DMS 273 (cell line): ENCODE measurements around the gene GREM2.

Experiments
- DNase-seq: peaks from one replicate; lab custom pipeline; 2025; ENCODE audit not compliant: unreplicated experiment; lab: John Stamatoyannopoulos, UW

GREM2 gene

DNA sequence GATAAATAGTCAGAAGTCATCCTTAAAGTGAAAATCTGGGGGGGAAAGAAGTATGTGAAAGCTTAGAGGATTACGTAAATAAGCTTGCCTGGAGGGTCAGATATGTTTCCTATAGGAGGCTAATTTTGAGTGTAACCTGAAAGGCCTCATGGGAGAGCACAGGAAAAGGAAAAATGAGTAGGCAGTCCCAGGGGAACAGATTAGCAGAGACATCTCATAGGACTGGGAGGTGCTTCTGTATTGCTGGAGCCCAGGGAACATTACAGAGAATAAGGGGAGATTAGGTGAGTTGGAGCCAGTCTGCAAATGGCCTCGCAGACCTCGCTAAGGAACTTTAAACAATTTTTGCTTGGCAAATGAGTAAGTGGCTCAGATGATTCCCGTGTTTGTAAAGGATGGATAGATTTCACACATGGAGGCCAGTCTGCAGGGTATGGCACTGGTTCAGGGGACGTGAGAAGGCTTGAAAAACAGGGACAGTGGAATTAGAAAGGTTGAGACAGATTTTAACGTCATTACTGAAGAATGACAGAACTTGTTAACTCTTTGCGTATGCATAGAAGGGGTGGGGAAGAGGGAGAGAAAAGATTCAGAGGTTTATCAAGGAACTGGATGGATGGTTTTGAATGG lies 149.1 kb downstream of the GREM2 start:
- no peak for DNase-seq

DNA sequence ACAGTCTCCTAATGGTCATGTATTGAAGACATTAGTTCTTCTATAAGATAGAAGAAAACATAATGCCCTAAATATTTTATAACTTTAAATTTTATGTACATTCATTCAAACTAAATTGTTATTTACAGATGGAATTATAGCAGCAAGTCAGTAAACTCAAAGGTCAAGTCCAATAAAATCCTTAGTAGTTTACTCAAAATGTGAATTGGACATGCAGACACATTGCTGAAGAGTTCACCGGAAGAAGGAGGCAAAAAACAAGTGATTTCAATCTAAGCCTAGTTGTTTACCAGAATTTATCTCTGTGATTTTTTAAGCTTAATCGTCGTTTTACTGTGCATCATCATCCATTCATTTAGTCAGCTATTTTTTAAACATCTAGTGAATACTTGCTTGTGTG lies 149.7 kb downstream of the GREM2 start:
- no peak for DNase-seq

DNA sequence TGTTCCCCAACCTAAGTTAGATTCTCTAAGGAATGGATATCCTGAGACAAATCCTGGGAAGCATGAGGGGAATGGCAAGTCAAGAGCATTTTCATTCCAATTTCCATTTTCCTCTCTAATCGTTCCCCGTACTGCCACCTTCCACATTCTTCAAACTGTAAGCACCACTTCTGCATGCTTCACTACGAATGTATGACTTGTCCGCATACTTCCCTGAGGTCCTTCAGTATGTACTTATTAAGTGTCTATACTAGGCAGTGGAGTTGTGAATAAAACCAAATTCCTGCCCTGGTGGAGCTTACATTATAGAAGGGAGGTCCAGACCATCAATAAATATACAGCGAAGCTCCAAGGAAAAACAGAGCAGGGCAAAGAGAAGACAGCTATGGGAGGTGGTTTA lies 154.8 kb downstream of the GREM2 start:
- DNase-seq: no peak

DNA sequence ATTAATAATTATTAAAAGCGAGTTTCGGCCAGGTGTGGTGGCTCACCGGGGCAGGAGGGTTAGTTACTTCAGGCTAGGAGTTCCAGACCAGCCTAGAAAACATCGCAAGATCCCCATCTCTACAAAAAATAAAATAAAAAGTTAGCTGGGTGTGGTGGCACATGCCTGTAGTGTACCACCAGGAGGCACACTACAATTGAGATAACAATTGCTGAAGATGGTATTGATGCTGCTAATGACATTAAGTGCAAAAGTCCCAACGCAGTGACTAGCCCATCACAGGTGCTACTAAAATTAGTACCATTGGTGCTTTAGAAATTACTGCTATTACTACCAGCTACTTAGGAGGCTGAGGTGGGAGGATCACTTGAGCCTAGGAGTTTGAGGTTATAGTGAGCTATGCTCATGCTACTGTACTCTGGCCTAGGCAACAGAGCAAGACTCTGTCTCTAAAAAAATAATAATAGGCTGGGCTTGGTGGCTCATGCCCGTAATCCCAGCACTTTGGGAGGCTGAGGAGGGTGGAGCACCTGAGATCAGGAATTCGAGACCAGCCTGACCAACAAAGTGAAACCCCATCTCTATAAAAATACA lies 156.6 kb downstream of the GREM2 start:
- peak; percentile 18 for DNase-seq

DNA sequence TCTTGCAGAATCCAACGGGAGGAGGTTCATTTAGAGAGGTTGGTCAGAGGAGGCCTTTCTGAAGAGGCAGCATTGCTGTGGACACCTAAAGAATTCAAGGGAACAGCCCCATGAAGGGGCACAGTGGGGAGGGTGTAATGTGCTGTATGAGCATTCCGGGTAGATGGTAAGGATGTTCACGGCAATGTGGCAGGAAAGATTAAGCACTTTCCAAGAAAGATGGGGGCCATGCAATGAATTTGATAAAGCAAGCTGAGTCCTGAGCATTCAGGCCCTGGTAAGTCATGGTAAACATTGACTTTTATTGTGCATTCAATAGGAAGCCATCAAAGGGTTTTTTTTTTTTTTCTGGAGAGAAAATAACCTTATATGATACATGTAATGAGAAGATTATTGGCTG lies 166.6 kb downstream of the GREM2 start:
- no peak for DNase-seq

DNA sequence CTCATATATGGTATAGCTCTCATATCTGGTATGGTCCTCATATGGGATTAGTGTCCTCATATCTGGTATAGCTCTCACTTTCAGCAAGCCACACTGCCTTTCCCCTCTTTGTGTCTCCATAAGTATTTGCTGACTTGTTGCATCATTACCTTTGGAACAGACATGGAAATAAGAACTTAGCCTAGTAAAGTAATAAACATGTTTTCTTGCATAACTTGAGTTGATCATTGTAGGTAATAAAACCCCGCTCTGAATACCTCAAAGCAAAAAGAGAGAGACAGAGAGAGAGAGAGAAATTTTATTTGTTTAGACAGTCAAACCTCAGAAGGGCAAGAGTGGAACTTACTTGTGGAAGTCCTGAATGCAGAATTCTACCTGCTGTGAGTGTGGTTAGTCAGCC lies 170.3 kb downstream of the GREM2 start:
- DNase-seq: no peak
